PFSK-1 (cell line): ENCODE measurements around the gene PARD3B.

Experiments used
- FOXP2 ChIP-seq: optimal IDR thresholded peaks from 2 replicates; pipeline ENCODE3; 2011; ENCODE audit warnings: borderline replicate concordance, control low read depth, inconsistent platforms; ENCODE audit not compliant: insufficient read depth; ENCODE audit errors: extremely low read length, extremely low read depth
- POLR2AphosphoS5 ChIP-seq: IDR thresholded peaks from 2 replicates; pipeline ENCODE4 v1.6.1; 2012; ENCODE audit warnings: low read depth, mild to moderate bottlenecking, control low read depth, low read length, moderate library complexity
- REST ChIP-seq, 2 experiments: IDR thresholded peaks; 2 replicates each; pipeline versions ENCODE4 v1.6.1 to v1.8.0; 2011 to 2012; ENCODE audit warnings: low read depth in 2 of 2, low read length in 2 of 2, control low read depth in 1 of 2, inconsistent platforms in 1 of 2, mild to moderate bottlenecking in 1 of 2, moderate library complexity in 1 of 2; ENCODE audit not compliant: insufficient read depth in 1 of 2
- SIN3A ChIP-seq: IDR thresholded peaks from 2 replicates; pipeline ENCODE4 v1.6.1; 2012; ENCODE audit warnings: mild to moderate bottlenecking, low read length, moderate library complexity, borderline replicate concordance; ENCODE audit not compliant: insufficient read depth
- TAF1 ChIP-seq: IDR thresholded peaks from 2 replicates; pipeline ENCODE4 v1.6.1; 2012; ENCODE audit warnings: low read length, control low read depth, borderline replicate concordance; ENCODE audit not compliant: insufficient read depth

The PARD3B gene

GRCh38 chr2:205217004-205217403 is 671.7 kb downstream of the PARD3B start:
- TF ChIP-seq SIN3A (no peak), TAF1 (no peak), REST (IDR thresholded peaks at IDR 0.05; ENCODE audit: insufficient read depth in 1 of 2, low read depth in 2 of 2, low read length in 2 of 2) (no peak), FOXP2 (no peak), POLR2AphosphoS5 (no peak)

GRCh38 chr2:205218056-205218455 is 672.8 kb downstream of the PARD3B start:
- no peak for TF ChIP-seq SIN3A
- TF ChIP-seq TAF1 = no peak
- TF ChIP-seq REST (IDR thresholded peaks at IDR 0.05; ENCODE audit: insufficient read depth in 1 of 2, low read depth in 2 of 2, low read length in 2 of 2) = no peak
- no peak for TF ChIP-seq POLR2AphosphoS5
- no peak for TF ChIP-seq FOXP2

GRCh38 chr2:205220559-205220958 is 675.3 kb downstream of the PARD3B start:
- TF ChIP-seq SIN3A (no peak), TAF1 (no peak), FOXP2 (no peak), REST (IDR thresholded peaks at IDR 0.05; ENCODE audit: insufficient read depth in 1 of 2, low read depth in 2 of 2, low read length in 2 of 2) (no peak), POLR2AphosphoS5 (no peak)

GRCh38 chr2:205232086-205232485 is 686.8 kb downstream of the PARD3B start:
- TF ChIP-seq TAF1 = no peak
- TF ChIP-seq REST (IDR thresholded peaks at IDR 0.05; ENCODE audit: insufficient read depth in 1 of 2, low read depth in 2 of 2, low read length in 2 of 2) = no peak
- no peak for TF ChIP-seq FOXP2
- TF ChIP-seq POLR2AphosphoS5 = no peak
- TF ChIP-seq SIN3A = no peak

DNA sequence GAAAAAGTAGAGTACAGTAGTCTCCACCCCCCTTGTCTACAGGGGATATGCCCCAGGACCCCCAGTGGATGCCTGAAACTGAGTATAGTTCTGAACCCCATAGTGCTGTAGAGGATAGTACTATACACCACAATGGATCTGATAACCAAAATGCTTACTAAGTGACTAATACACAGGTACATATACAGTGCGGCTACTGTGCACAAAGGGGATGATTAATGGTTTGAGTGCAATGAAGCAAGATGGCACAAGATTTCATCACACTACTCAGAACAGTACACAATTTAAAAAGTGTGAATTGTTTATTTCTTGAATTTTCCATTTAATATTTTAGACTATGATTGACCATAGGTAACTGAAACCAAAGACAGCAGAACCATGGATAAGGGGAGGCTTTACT is 690.2 kb downstream of the PARD3B start:
- TF ChIP-seq POLR2AphosphoS5 = no peak
- TF ChIP-seq FOXP2 = no peak
- no peak for TF ChIP-seq SIN3A
- no peak for TF ChIP-seq TAF1
- TF ChIP-seq REST (IDR thresholded peaks at IDR 0.05; ENCODE audit: insufficient read depth in 1 of 2, low read depth in 2 of 2, low read length in 2 of 2) = no peak
